ENCODE data around the gene CHN2. TPM values are rescaled to one million over a fixed set of nuclear protein-coding genes. Genes with fewer than 3 reads are reported as not detected.

The CHN2 gene
- total RNA-seq, 1 experiment from 2014 or later, result 5.0 TPM

GRCh38 chr7:29275018-29275318, 80.4 kb downstream of the CHN2 start:
- Mint-ChIP-seq H3K4me3 (no peak overlapping the region), H3K4me1 (peaks cover 51% of the 10 kb centered on the region), H3K27me3 (ENCODE audit: low read depth) (no peaks in the 10 kb centered on the region), H3K27ac (no peak overlapping the region), H3K36me3 (no peaks in the 10 kb centered on the region), H3K9me3 (no peaks in the 10 kb centered on the region)
- TF ChIP-seq ERG (CRISPR knock-in tag; IDR thresholded peaks at IDR 0.05), result no peak
- no peak for TF ChIP-seq USF1 (CRISPR knock-in tag; IDR thresholded peaks at IDR 0.05)
- TF ChIP-seq CBFB (CRISPR knock-in tag; IDR thresholded peaks at IDR 0.05; ENCODE audit: low read depth), result no peak
- peak; percentile 87 for TF ChIP-seq GTF2I (CRISPR knock-in tag; conservative IDR thresholded peaks at IDR 0.05)
- no peak for TF ChIP-seq TEAD1 (CRISPR knock-in tag; IDR thresholded peaks at IDR 0.05)
- no peak for TF ChIP-seq ZNF138 (CRISPR knock-in tag; conservative IDR thresholded peaks at IDR 0.05)
- no peak for TF ChIP-seq EMX1 (CRISPR knock-in tag; IDR thresholded peaks at IDR 0.05)
- no peak for TF ChIP-seq STAT6 (CRISPR knock-in tag; conservative IDR thresholded peaks at IDR 0.05; ENCODE audit: low read depth)
- TF ChIP-seq USF2 (CRISPR knock-in tag; IDR thresholded peaks at IDR 0.05), result no peak
- POLR2A ChIA-PET, result interaction anchor here (0.6 kb wide), 1 partner anchor 58 kb away, joined by 3 read pairs; no protein-coding TSS in a partner anchor
- ATAC-seq, result no peak
- DNase-seq (ENCODE audit: low spot score), result no peak
- CTCF ChIA-PET, result no interaction called here

GRCh38 chr7:29275493-29275892, 80.9 kb downstream of the CHN2 start:
- CTCF ChIA-PET, result interaction anchor here (1.1 to 3.7 kb wide), 4 partner anchors 21 to 353 kb away, joined by 3 to 16 read pairs (median 4); no protein-coding TSS in a partner anchor
- DNase-seq (ENCODE audit: low spot score), result no peak
- no peaks in the 10 kb centered on the region for H3K36me3 Mint-ChIP-seq
- H3K4me3 Mint-ChIP-seq, result no peak overlapping the region
- POLR2A ChIA-PET, result interaction anchor here (0.6 kb wide), 1 partner anchor 59 kb away, joined by 3 read pairs; no protein-coding TSS in a partner anchor
- no peak for ATAC-seq
- H3K27ac Mint-ChIP-seq, result no peak overlapping the region
- peaks cover 50% of the 10 kb centered on the region for H3K4me1 Mint-ChIP-seq
- no peaks in the 10 kb centered on the region for H3K27me3 Mint-ChIP-seq (ENCODE audit: low read depth)
- no peaks in the 10 kb centered on the region for H3K9me3 Mint-ChIP-seq
- TF ChIP-seq ZNF416 (CRISPR knock-in tag; IDR thresholded peaks at IDR 0.05) (no peak), MLX (CRISPR knock-in tag; IDR thresholded peaks at IDR 0.05) (no peak), ELF4 (CRISPR knock-in tag; IDR thresholded peaks at IDR 0.05; ENCODE audit: low read depth) (no peak), SMAD4 (CRISPR knock-in tag; IDR thresholded peaks at IDR 0.05) (no peak), CREM (CRISPR knock-in tag; IDR thresholded peaks at IDR 0.05) (no peak), FOXJ3 (CRISPR knock-in tag; IDR thresholded peaks at IDR 0.05; ENCODE audit: borderline replicate concordance) (no peak), JAZF1 (CRISPR knock-in tag; IDR thresholded peaks at IDR 0.05) (no peak), ZNF512 (CRISPR knock-in tag; IDR thresholded peaks at IDR 0.05; ENCODE audit: borderline replicate concordance) (no peak), PREB (CRISPR knock-in tag; IDR thresholded peaks at IDR 0.05; ENCODE audit: borderline replicate concordance) (no peak), OVOL2 (CRISPR knock-in tag; IDR thresholded peaks at IDR 0.05; ENCODE audit: borderline replicate concordance) (no peak), E2F5 (CRISPR knock-in tag; IDR thresholded peaks at IDR 0.05) (no peak), USF1 (CRISPR knock-in tag; IDR thresholded peaks at IDR 0.05) (no peak), CBFB (CRISPR knock-in tag; IDR thresholded peaks at IDR 0.05; ENCODE audit: low read depth) (no peak), CTCF (IDR thresholded peaks at IDR 0.05) (no peak)

Data from WTC11 (cell line).